ENCODE measurements around the gene SYTL3.

The SYTL3 gene

DNA sequence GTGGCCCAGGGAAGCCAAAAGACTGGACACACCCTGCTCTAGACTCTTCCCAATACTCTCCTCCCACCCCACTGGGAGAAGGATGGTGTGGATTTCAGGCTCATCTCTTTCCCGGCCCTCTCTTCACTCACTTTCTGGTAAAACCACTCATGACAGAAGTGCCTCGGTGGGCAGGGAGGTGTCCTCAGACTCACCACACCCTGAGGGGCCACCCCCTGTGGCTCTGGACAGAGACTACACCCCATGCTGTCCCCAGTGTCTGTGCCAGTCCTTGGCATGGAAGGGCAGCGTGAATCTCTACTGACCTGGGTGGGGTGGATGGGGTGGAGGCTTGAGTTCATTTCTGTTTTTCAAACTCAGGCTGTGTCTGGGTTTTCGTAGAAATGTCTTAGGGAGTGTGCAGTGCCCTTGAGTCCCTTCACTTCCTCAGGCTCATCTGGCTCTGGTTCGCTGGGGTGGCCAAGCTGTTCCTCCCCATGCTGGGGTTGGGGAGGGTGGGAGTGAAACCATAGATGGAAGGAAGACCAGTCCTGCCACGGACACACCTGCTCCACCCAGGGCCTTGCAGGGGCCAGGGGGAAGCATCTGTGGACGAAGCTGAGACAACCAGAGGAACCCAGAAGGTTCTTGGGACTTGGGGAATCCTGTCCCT, 110.2 kb downstream of the SYTL3 start:
- DNase-seq (ENCODE audit: low read depth) = no peak

DNA sequence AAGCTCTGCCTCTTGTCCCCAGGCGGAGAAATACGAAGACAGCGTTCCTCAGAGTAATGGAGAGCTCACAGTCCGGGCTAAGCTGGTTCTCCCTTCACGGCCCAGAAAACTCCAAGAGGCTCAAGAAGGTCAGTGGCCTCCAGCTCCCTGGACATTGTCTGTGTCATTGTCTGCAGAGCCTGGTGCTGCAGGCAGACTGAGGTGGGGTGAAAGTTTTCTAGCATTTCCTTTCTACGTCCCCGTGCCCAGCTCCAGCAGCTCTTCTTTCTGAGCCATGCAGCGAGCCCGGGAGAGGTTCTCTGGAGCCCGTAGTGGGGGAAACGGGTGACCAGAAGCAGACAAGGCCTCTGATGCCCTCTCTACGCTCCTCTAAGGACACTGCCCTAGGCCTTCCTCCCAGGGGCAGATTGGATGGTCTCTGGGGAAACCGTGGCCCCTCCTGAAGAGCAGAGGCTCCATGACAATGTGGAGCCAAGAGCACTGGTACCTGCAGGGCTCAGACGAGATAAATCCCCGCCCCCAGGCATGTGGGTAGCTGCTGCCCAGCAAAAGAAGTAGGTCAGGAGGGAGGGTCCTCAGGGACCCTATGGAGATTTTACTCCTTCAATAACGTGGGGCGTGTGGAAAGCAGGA, 110.9 kb downstream of the SYTL3 start:
- no peak for DNase-seq (ENCODE audit: low read depth)

DNA sequence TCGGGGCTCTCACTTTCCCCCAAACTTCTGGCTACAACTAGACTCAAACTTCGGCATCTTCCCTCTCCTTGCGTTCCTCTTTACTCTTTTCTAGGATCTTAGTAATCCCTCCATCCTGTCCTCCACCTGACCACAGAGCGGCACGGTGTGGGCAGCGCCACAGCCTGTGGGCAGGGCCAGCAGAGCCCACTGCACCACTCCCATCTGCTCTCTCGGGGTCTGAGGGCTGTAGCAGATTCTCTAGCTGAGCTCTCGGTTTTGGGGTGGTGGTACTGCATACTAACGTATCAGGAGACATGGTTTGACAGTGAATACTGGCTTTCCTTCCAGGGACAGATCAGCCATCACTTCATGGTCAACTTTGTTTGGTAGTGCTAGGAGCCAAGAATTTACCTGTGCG, 111.9 kb downstream of the SYTL3 start:
- DNase-seq (ENCODE audit: low read depth) = no peak

DNA sequence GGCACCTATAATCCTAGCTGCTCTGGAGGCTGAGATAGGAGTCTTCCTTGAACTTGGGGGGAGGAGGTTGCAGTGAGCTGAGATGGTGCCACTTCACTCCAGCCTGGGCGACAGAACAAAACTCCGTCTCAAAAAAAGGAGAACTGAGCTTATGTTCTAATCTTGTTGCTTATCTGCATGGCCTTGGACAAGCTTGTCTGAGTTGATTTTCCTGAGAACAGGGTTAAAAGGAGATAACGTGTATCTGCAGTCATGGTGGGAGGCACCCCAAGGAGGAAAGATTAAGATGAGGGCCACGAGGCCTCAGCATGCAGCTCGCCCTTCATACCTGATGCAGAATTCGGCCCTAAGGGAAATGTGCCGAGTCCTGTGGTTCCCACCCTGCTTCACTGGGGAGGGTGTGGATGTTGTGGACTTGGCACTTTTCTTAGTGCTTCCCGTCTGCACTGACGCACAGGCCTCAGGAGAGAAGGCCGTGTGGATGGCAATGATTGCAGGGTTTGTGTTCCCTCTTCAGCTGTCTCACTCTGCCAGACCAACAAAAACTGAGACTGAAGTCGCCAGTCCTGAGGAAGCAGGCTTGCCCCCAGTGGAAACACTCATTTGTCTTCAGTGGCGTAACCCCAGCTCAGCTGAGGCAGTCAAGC, 113.1 kb downstream of the SYTL3 start:
- DNase-seq (ENCODE audit: low read depth) = no peak

- DNase-seq (ENCODE audit: low read depth) = no peak
Observed at GRCh38 chr6:158763434-158764182, 113.8 kb downstream of the SYTL3 start.

DNA sequence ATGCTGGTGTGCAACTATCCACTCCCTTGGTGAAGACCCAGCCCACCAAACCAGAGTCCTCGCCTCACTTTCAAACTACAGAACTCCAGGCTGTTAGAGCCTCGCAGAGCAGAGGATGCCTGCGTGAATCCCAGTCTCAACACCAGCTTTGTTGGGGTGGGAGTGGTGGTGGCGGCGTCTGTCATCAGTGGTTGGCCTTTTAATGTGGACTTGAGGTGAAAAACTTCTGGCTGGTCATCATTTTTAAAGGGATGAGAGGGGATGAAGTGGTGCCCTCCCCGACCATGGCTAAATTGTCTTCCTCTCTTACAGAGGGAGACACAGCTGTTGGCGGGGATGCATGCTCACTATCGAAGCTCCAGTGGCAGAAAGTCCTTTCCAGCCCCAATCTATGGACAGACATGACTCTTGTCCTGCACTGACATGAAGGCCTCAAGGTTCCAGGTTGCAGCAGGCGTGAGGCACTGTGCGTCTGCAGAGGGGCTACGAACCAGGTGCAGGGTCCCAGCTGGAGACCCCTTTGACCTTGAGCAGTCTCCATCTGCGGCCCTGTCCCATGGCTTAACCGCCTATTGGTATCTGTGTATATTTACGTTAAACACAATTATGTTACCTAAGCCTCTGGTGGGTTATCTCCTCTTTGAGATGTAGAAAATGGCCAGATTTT, 114.5 kb downstream of the SYTL3 start:
- DNase-seq (ENCODE audit: low read depth) = no peak

DNA sequence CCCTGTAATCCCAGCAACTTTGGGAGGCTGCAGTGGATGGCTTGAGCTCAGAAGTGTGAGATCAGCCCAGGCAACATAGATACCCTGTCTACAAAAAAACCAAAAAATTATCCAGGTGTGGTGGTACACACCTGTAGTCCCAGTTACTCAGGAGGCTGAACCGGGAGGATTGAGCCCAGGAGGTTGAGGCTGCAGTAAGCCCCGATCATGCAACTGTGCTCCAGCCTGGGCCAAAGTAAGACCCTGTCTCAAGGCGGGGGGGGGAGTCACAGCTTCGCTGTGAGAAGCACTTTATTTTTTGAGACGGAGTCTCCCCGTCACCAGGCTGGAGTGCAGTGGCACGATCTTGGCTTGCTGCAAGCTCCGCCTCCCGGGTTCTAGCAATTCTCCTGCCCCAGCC, 115.1 kb downstream of the SYTL3 start:
- DNase-seq (ENCODE audit: low read depth) = no peak

GRCh38 chr6:158765499-158766068, 115.7 kb downstream of the SYTL3 start:
- DNase-seq (ENCODE audit: low read depth) = no peak

- no peak for DNase-seq (ENCODE audit: low read depth)
Observed at GRCh38 chr6:158766621-158767455, 117.0 kb downstream of the SYTL3 start.

GRCh38 chr6:158767709-158768108, 117.9 kb downstream of the SYTL3 start:
- DNase-seq (ENCODE audit: low read depth) = no peak

- no peak for DNase-seq (ENCODE audit: low read depth)
Observed at GRCh38 chr6:158768436-158768835, 118.6 kb downstream of the SYTL3 start.

DNA sequence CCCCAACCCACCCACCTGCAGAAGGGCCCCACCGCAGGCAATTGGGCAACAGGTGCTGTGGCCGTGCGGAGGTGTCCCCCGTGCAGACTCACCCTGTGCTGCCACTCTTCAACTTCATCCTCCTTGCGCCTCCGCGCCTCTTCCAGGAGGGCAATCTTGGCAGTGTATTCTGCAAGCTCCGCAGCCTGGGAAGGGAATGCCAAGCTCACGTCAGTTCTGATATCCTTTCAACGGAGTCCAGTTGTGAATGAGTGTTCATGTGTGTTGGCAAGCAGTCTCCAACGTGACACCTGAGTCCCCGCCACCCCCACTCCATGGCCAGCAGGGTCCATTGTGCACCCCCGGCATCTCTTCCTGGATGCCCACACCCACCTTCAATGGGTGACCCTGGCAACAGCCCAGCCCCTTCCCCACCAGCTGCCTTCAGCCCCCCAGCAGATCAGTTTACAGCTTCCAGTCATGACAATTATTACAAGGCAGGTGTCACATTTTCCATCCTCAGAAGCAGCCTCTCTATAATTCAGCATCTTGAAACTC, 119.4 kb downstream of the SYTL3 start:
- no peak for DNase-seq (ENCODE audit: low read depth)

- no peak for DNase-seq (ENCODE audit: low read depth)
Observed at GRCh38 chr6:158769771-158770432, 120.0 kb downstream of the SYTL3 start.

- no peak for DNase-seq (ENCODE audit: low read depth)
Observed at GRCh38 chr6:158770533-158771330, 120.9 kb downstream of the SYTL3 start.

DNA sequence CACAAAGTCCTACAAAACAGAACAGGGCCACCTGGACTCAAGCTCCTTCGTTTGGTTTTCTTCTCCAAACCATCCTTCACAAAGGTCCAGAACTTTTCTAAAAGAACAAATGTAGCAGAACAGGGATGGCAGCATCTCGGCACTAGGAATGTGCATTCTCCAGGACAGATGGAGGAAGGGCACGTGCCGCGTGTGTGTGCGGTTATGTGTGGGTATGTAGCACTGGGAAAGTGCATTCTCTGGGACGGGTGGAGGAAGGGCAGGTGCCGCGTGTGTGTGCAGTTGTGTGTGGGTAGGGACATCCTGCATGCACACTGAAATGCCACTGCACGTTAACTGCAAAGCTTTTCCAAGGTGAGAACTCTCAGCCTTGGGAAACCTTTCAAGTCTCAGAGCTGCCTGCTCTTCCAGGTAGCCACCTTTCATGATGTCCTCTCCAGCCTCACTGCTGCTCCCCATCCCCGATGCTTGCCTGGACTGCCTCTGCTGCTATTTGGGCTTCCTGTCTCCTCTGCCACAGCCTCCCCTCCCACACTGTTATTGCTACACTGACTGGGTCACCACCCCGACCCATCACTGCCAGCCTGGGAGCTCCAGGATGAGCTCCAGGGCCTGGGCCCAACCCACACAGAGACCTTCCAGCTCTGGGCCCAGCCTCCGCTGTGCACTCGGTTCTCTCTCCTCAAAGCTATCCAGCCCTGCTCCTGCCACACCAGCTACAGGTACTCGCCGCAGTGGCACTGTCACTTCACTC, 121.7 kb downstream of the SYTL3 start:
- DNase-seq (ENCODE audit: low read depth) = no peak

- no peak for DNase-seq (ENCODE audit: low read depth)
Observed at GRCh38 chr6:158772172-158772571, 122.3 kb downstream of the SYTL3 start.

GRCh38 chr6:158772851-158773371, 123.1 kb downstream of the SYTL3 start:
- no peak for DNase-seq (ENCODE audit: low read depth)
